ENCODE measurements around the gene TMEM119. TPM values are rescaled to one million over a fixed set of nuclear protein-coding genes. Genes with fewer than 3 reads are reported as not detected.
"Not testable (repeated sequence)": the region's sequence is repeated elsewhere in the genome, so short reads cannot be mapped to it uniquely, and the experiment has no call there.

Gene TMEM119
- polyA plus RNA-seq, 10 donors, result 26.2 to 71.2 (median 38.2) TPM

GRCh38 chr12:108635997-108636808, 38.3 kb upstream of the TMEM119 start:
- no peak for DNase-seq

- DNase-seq, result no peak
Measured at GRCh38 chr12:108635201-108635996, 37.5 kb upstream of the TMEM119 start.

- no peak for DNase-seq
Measured at GRCh38 chr12:108634341-108634751, 36.5 kb upstream of the TMEM119 start.

GRCh38 chr12:108633534-108634248, 35.8 kb upstream of the TMEM119 start, which contains the start of gene SELPLG:
SELPLG (minus strand) TSS chr12:108633894; CDS start chr12:108624307, 9,587 bp downstream.
- no peak for DNase-seq

- no peak for DNase-seq
Measured at GRCh38 chr12:108633081-108633533, 35.2 kb upstream of the TMEM119 start.

- DNase-seq, result not testable (repeated sequence)
Measured at GRCh38 chr12:108631261-108631660, 33.4 kb upstream of the TMEM119 start.

GRCh38 chr12:108630481-108631207, 32.8 kb upstream of the TMEM119 start:
- peak in 1 of 3 donors; percentile 28 for DNase-seq

GRCh38 chr12:108629824-108630476, 32.1 kb upstream of the TMEM119 start:
- peak in 2 of 3 donors; percentile 72 to 78 for DNase-seq

- no peak for DNase-seq
Measured at GRCh38 chr12:108629151-108629550, 31.3 kb upstream of the TMEM119 start.

- no peak for DNase-seq
Measured at GRCh38 chr12:108627134-108627920, 29.4 kb upstream of the TMEM119 start.

- DNase-seq, result no peak
Measured at GRCh38 chr12:108625228-108625627, 27.3 kb upstream of the TMEM119 start.

- no peak for DNase-seq
Measured at GRCh38 chr12:108623577-108623976, 25.7 kb upstream of the TMEM119 start.

- no peak for DNase-seq
Measured at GRCh38 chr12:108622921-108623514, 25.1 kb upstream of the TMEM119 start.

- DNase-seq, result peak in 1 of 3 donors; percentile 70
Measured at GRCh38 chr12:108622421-108622820, 24.5 kb upstream of the TMEM119 start.

- DNase-seq, result no peak
Measured at GRCh38 chr12:108621161-108621560, 23.3 kb upstream of the TMEM119 start.

- DNase-seq, result no peak
Measured at GRCh38 chr12:108620236-108620879, 22.5 kb upstream of the TMEM119 start.

- no peak for DNase-seq
Measured at GRCh38 chr12:108619369-108620160, 21.7 kb upstream of the TMEM119 start.

GRCh38 chr12:108618953-108619274, 21.0 kb upstream of the TMEM119 start:
- not testable (repeated sequence) for DNase-seq
